Measurements from ENCODE around the gene SNRPA.
"Not testable (repeated sequence)": the region's sequence is repeated elsewhere in the genome, so short reads cannot be mapped to it uniquely, and the experiment has no call there.

The SNRPA gene

DNA sequence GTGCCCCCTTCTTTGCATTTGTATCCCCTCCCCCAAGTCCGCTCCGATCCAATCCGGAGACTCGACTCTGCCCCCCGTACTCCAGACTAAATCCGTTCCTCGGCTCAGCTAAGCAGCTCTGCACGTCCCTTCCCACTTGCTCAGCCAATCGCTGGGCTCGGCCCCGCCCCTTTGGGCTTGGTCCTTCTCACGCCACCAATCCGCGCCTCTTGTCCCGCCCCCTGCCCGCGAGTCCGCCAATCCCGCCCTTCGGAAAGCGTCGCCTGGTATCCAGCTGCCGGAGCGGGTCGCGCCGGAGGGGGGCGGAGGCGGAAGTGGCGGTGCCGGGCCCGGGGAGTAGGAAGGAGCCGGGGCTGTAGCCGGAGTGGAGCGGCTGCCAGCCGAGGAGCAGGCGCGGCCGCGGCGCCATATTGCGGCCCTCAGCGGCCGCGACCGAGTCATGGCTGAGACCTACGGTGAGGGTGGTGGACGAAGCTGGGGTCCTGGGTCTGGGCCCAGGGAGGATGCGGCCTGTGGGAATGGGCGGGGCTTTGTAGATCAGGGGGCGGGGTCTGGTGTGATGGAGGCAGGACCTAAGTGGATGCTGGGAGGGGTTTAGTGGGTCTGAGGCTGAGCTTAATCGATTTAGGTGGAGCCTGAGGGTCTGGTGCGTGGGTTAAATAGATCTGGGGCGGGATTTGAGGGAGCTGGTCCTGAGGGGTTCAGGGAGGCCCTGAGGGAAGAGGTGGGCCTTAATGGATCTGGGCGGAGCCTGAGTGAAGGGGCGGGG is 27.1 kb downstream of the SNRPA start, which contains the start of gene RAB4B:
RAB4B (plus strand) TSS at position 311 of the 769 bp plus-strand sequence; CDS start at position 440, 129 bp downstream.
- FAIRE-seq: peak; percentile 96

DNA sequence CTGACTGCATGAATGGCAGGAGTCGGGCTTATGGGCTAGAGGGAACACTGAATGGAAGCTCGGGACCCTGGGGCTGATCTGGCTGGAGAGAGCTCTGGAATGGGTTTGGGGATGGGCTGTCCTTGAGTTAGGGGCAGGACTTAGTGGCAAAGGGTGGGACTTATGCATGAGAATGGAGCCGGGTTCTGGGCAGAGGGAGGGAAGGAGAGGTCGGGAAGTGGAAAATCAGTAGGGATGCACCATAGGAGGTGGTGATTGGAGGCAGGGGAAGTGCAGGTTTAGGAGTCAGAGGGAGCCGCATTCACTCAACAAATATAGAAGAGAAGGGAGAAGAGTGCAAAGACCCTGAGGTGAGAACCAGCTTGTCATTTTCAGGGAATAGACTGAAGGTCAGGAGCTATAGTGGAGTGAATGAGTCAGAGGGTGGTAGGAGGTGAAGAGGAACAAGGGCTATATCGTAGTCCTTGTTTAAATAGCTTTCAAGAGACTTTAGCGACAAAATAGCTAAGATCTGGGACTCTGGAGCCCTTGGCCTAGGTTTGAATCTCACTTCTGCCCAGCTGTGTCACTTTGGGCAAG is 27.8 kb downstream of the SNRPA start:
- FAIRE-seq: no peak

DNA sequence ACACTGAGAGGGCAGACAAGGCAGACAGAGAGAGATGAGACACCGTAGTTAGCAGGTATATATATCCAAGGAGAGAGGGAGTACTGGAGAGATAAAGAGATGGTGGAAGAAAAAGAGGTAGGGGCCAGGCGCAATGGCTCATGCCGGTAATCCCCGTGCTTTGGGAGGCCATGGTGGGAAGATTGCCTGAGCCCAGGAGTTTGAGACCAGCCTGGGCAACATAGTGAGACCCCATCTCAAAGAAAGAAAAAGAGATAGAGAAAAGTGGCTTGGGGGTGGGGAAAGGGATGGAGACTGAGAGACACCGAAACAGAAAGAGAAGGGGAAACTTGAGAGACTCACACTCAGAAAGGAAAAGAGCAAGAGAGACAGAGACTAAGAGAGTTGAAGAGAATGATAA is 29.6 kb downstream of the SNRPA start:
- FAIRE-seq: no peak

DNA sequence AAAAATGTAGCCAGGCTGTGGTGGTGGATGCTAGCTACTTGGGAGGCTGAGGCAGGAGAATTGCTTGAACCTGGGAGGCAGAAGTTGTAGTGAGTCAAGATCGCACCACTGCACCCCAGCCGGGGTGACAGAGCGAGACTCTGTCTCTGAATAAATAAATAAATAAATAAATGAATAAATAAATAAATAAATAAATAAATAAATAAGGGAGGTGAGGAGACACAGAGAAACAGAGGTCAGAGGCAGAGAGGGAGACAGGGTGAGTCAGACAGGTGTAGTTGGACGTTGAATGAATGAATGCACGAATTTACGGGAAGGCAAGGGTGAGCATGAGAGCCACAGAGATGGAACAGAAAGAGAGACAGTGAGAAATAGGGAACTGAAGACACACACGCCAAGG is 30.1 kb downstream of the SNRPA start:
- FAIRE-seq: no peak

DNA sequence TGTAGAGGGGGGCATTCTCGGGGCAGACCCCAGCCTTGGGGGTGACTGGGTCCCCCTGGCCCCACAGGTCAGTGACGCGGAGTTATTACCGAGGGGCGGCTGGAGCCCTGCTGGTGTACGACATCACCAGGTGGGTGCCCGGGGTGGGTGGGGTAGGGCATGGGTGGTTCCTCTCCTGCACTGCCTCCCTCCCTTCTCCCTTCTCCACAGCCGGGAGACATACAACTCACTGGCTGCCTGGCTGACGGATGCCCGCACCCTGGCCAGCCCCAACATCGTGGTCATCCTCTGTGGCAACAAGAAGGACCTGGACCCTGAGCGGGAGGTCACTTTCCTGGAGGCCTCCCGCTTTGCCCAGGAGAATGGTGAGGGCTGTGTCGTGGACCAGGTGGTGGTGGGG is 32.7 kb downstream of the SNRPA start:
- no peak for FAIRE-seq

DNA sequence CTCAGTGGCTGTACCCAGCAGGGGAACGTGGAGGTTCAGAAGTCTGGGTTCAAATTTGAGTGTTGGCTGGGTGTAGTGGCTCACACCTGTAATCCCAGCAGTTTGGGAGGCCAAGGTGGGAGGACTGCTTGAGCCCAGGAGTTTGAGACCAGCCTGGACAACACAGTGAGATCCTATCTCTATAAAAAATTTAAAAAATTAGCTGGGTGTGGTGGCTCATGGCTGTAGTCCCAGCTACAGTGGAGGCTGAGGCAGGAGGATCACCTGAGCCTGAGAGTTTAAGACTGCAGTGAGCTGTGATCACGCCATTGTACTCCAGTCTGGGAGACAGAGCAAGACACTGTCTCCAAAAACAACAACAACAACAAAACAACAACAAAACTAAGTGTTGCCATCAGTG is 33.1 kb downstream of the SNRPA start:
- not testable (repeated sequence) for FAIRE-seq

DNA sequence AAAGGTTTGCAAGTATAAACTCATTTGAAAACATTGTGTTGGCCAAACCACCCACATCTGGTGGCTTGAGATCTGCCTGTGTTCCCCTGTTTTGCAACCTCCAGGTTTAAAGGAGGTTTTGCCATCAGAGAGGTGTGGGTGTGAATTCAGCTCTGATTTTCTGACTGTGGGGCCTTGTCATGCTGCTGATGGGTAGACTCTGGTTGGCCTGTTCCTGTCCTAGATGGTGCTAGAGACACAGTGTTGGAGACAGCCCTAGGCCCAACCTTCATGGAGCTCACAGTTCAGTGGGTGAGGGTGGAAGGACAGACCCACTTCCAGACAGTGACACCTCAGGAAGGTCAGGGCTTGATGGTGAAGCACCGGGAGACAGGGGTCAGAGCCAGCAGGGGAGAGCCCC is 34.5 kb downstream of the SNRPA start:
- FAIRE-seq: no peak

DNA sequence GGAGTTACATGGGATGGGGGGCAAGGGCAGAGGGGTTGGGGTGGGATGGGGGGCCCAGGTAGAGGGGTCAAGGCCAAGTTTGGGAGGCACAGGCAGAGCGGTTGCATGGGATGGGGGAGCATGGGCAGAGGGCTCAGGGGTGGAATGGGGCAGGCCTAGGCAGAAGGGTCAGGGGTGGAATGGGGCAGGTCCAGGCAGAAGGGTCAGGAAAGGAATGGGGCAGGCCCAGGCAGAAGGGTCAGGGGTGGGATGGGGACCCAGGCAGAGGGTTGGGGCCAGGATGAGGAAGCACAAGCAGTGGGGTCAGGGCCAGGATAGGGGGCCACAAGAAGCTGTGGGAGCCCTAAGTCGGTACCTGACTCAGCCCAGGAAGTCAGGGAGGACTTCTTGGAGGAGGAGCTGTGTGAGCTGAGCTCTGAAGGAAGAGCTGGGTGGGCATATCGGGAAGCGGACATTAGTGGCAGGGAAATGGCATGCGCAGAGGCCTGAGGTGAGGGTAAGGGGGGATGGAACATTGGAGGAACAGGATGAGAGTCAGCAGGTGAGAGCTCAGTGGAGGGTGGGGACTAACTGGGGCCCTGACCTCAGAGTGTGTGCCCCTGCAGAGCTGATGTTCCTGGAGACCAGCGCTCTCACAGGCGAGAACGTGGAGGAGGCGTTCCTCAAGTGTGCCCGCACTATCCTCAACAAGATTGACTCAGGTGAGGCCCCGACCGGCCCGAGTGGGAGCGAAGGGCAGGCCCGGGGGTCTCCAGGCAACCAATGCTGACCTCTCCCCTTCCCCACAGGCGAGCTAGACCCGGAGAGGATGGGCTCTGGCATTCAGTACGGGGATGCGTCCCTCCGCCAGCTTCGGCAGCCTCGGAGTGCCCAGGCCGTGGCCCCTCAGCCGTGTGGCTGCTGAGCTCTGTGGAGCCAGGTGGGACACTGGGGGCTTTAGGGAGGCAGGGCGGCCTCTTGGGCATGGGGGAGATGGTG is 35.3 kb downstream of the SNRPA start:
- FAIRE-seq: no peak

DNA sequence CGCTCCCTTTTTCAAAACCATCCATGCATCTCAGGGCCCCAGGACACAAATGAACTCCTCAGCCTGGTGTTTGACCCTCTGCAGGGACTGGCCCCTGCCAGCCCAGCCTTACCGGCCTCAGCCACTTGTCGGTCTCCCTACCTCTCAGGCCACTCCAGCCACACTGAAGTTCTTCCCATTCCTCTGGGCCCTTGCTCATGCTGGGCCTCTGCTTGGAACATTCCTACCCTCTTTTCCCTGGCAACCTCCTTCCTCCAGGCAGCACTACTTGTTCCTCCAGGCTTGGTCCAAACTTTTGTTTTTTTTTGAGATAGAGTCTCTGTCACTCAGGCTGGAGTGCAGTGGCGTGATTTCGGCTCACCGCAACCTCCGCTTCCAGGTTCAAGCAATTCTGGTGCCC is 40.3 kb downstream of the SNRPA start:
- no peak for FAIRE-seq

DNA sequence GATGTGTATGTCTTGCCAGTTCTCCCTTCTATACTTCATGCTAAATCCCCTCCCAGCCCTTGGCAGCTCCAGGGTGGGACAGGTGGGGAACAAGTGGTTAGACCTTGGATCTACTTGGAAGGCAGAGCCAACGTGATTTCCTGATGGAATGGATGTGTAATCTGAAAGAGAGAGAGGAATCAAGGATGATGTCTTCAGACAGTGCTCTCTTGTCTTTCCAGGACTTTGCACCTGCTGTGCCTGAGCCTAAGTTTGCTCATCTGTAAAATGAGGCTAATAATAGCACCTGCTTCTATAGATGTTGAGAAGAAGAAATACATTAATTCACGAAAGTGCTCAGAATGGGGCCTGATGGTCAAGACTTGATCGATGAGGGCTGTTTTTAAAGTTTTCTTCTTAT is 41.0 kb downstream of the SNRPA start:
- FAIRE-seq: no peak

DNA sequence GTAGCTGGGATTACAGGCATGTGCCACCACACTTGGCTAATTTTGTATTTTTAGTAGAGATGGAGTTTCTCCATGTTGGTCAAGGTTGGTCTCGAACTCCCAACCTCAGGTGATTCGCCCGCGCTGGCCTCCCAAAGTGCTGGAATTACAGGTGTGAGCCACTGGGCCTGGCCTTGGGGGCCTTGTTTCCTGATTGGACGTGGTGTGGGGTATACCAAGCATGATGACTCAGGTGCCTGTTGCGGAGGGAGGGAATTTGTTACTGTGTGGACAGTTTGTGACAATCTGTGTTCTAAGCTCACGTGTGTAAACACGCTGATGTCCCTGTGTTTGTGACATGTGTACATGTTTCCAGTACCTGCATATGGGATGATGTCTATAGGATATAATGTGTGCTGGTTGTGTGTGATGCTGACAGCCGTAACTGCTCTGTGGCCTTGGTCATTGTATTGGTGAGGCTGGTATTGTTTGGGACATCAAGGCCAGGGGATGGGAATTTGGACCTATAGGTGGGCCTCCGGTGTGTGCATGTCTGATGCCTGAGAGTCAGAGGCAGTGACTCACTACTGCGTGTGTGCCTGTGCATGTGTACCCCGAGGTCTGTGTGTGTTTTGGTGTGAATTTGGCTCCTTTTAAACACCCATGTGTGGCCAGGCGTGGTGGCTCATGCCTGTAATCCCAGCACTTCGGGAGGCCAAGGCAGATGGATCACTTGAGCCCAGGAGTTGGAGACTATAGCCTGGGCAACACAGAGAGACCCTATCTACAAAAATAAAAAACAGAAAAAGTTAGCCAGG is 46.4 kb downstream of the SNRPA start:
- FAIRE-seq: no peak

DNA sequence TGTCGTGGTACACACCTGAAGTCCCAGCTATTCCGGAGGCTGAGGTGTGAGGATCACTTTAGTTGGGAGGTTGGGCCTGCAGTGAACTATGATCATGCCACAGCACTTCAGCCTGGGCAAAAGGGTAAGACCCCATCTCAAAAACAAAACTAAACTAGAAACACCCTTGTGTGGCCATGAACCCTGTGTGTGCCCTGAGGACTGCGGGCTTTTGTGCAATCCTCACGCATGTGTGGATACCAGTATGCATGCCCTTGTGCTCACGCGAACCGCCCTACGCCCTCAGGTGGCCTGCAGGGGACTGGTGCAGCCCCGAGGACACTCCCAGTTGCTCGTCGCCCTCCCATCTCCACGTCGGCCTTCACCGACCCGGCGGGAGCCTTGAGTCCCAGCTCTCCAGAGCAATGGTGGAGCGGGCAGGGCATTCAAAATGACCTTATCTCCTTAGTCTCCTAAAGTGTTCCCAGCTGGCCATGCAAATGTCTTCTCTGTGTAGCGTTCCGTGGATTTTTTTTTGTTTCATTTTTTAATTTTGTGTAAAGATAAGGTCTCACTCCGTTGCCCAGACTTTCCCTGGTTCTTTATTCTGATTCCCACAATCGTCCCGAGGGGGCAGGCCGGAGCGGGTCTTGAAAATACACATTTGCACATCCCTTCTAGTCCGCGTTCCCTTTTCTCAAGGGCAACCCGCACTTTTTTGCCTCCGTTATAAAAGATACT is 47.1 kb downstream of the SNRPA start:
- FAIRE-seq: no peak

DNA sequence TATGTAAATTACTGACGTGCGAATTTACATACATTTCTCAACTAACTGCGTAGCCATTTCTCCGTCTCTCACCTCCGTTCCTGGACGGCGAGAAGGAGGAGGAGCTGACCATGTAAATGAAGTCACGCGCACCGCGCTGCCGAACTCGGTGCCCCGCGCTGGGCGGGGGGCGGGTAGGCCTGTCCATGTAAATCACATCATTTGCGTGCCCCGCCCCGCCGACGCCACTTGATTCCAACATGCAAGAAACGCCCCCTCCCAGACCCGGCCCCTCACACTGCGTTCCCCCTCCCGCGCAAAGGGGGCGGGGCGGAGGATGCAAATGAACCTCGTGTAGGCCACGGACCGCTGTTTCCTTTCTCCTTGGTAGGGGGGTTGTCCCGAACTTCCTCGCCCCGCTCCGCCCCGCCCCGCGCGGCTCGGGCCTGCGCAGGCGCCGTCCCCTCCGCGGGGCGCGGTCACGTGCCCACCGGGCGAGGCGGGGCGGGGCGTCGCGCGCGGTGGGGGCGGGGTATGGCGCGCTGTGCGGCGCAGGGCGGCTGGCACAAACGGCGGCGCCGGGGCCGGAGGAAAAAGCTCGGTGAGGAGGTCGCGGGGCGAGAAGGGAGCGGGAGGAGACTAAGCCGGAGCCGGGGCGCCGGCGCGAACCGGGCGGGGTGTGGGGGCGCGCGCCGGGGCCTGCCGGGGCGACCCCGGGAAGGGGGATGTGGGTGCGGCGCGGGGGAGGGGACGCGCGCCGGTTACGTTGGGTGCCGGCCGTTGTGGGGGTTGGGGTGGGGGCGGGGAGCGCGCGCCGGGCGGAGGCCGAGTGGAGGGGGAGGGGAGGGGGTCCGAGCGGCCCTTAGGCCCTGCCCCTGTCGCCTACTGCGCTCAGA is 47.9 kb downstream of the SNRPA start, which contains the start of gene EGLN2:
EGLN2 (plus strand) TSS at position 509 of the 875 bp plus-strand sequence. CDS start 1,382 bp downstream, outside the sequence.
- peak; percentile 93 for FAIRE-seq

DNA sequence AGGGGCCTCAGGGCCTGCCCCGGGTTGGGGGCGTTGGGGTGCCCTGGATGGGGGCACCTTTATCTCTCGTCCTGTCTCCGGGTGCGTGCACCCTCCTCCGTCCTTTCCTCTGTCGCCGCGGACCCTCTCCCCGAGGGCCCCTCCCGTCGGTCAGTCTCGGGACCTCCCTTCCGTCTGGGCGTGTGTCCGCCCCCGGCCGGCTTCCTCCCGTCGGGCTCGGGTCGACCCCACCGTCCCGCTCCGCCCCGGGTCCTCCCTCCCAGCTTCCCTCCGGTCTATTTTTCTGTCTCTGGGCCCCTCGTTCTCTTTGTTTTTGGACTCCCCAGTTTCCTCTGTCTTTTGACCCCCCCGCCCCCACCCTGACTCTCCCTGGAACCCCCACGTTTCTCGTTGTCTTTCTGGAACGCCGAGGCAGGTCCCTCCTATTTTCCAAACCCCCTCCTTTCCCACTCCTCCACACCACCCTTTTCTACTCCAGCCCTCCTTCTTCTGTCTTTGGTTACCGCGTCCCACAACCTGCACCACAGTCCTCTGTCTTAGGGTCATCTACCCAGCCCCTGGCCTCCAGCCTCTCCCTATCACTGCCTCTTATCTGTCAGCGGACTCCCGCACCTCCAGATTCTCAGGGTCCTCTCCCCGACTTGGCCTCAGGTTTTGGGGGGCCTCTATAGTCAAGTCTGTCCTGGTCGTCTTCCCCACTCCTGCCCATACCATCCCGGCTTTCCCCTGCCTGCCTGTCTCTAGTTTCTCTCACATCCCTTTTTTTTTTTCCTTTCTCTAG is 48.7 kb downstream of the SNRPA start:
- FAIRE-seq: no peak

DNA sequence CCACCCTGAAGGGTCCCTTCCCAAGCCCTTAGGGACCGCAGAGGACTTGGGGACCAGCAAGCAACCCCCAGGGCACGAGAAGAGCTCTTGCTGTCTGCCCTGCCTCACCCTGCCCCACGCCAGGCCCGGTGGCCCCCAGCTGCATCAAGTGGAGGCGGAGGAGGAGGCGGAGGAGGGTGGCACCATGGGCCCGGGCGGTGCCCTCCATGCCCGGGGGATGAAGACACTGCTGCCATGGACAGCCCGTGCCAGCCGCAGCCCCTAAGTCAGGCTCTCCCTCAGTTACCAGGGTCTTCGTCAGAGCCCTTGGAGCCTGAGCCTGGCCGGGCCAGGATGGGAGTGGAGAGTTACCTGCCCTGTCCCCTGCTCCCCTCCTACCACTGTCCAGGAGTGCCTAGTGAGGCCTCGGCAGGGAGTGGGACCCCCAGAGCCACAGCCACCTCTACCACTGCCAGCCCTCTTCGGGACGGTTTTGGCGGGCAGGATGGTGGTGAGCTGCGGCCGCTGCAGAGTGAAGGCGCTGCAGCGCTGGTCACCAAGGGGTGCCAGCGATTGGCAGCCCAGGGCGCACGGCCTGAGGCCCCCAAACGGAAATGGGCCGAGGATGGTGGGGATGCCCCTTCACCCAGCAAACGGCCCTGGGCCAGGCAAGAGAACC is 49.5 kb downstream of the SNRPA start:
- no peak for FAIRE-seq

DNA sequence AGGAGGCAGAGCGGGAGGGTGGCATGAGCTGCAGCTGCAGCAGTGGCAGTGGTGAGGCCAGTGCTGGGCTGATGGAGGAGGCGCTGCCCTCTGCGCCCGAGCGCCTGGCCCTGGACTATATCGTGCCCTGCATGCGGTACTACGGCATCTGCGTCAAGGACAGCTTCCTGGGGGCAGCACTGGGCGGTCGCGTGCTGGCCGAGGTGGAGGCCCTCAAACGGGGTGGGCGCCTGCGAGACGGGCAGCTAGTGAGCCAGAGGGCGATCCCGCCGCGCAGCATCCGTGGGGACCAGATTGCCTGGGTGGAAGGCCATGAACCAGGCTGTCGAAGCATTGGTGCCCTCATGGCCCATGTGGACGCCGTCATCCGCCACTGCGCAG is 50.0 kb downstream of the SNRPA start:
- FAIRE-seq: no peak

DNA sequence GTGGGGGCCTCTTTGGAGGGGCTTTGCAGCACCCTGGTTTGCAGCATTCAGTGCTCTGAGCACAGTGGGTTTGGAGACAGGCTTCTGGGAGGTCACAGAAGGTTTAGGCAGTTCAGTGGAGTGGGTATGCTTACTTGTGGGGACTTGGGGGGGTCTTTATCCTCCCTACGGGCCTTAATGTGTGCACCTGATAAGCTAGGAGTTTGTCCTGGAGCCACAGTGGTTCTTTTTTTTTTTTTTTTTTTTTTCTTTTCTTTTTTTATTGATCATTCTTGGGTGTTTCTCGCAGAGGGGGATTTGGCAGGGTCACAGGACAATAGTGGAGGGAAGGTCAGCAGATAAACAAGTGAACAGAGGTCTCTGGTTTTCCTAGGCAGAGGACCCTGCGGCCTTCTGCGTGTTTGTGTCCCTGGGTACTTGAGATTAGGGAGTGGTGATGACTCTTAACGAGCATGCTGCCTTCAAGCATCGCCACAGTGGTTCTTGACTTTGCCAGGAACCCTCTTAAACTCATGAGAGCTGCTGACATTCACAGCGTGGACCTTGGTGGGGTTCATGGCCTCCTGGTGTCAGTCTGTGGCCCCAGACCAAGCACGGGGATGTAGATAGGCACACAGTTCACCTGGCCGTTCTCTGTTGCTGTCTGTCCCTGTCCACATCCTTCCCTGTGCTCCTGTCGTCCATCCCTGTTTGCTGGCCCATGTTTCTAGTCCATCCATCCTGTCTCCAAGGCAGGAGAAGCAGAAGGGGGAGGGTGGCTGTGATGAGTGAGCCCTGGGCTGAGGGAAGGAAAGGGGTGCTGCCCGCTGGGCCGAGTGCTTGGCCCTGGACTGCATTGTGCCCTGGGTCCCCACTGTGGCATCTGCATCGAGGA is 50.7 kb downstream of the SNRPA start:
- FAIRE-seq: no peak

Data from endometrium (tissue), 2 donors.